ENCODE results near the gene FAM107A. TPM values are rescaled to one million over a fixed set of nuclear protein-coding genes. Genes with fewer than 3 reads are reported as not detected.

FAM107A gene
- total and polyA plus RNA-seq, 7 donors: 10.8 to 24.0 (median 18.4) TPM

- TF ChIP-seq CTCF (IDR thresholded peaks at IDR 0.05): no peak
- H3K36me3 ChIP-seq (ENCODE audit: insufficient read depth in 1 of 2, low read depth in 1 of 2): no peaks in the 10 kb centered on the region
- ATAC-seq (no peak), DNase-seq (no peak)
- no peaks in the 10 kb centered on the region for H3K9me3 ChIP-seq
- 49 to 63% (median 60%) methylated on average over 6 of the region's 6 CpGs for WGBS, 3 donors
- H3K27ac ChIP-seq: peak overlapping the region; percentile 65
- intact Hi-C loops (cut with DNase I): no loop called here
- peaks cover 0 to 3% (median 0%) of the 10 kb centered on the region in 3 donors for H3K27me3 ChIP-seq (ENCODE audit: insufficient read depth in 3 of 3, low read length in 2 of 3)
- H3K4me3 ChIP-seq: peak overlapping the region; percentile 59
- no peaks in the 10 kb centered on the region for H3K4me1 ChIP-seq
These were observed 475 bp downstream of the FAM107A start for GRCh38 chr3:58576716-58577115.

GRCh38 chr3:58575971-58576652 lies 1.1 kb downstream of the FAM107A start:
- Histone ChIP-seq H3K9me3 (no peaks in the 10 kb centered on the region), H3K4me1 (no peaks in the 10 kb centered on the region), H3K4me3 (peak overlapping the region; percentile 59), H3K36me3 (ENCODE audit: insufficient read depth in 1 of 2, low read depth in 1 of 2) (no peaks in the 10 kb centered on the region), H3K27me3 (ENCODE audit: insufficient read depth in 3 of 3, low read length in 2 of 3) (peaks cover 0 to 3% (median 0%) of the 10 kb centered on the region in 3 donors), H3K27ac (peak overlapping the region; percentile 65)
- no peak for TF ChIP-seq CTCF (IDR thresholded peaks at IDR 0.05)
- intact Hi-C loops (cut with DNase I): no loop called here
- DNase-seq: no peak
- WGBS, 3 donors: 39 to 40% (median 39%) methylated on average over 8 of the region's 8 CpGs
- peak in 2 of 4 donors; percentile 16 to 45 for ATAC-seq

- peak overlapping the region; percentile 59 for H3K4me3 ChIP-seq
- DNase-seq: no peak
- H3K27ac ChIP-seq: no peak overlapping the region
- peaks cover 0 to 3% (median 0%) of the 10 kb centered on the region in 3 donors for H3K27me3 ChIP-seq (ENCODE audit: insufficient read depth in 3 of 3, low read length in 2 of 3)
- no peaks in the 10 kb centered on the region for H3K36me3 ChIP-seq (ENCODE audit: insufficient read depth in 1 of 2, low read depth in 1 of 2)
- no peaks in the 10 kb centered on the region for H3K9me3 ChIP-seq
- no peak for TF ChIP-seq CTCF (IDR thresholded peaks at IDR 0.05)
- 57 to 64% (median 57%) methylated on average over 4 of the region's 4 CpGs for WGBS, 3 donors
- intact Hi-C loops (cut with DNase I): no loop called here
- H3K4me1 ChIP-seq: no peaks in the 10 kb centered on the region
- no peak for ATAC-seq
These were observed 2.5 kb downstream of the FAM107A start for GRCh38 chr3:58574682-58575081.

- WGBS, 3 donors: 49 to 78% (median 61%) methylated on average over 3 of the region's 3 CpGs
- H3K4me1 ChIP-seq: no peaks in the 10 kb centered on the region
- DNase-seq (no peak), ATAC-seq (no peak)
- H3K27me3 ChIP-seq (ENCODE audit: insufficient read depth in 3 of 3, low read length in 2 of 3): peaks cover 0 to 3% (median 0%) of the 10 kb centered on the region in 3 donors
- no peak overlapping the region for H3K4me3 ChIP-seq
- TF ChIP-seq CTCF (IDR thresholded peaks at IDR 0.05): no peak
- no peak overlapping the region for H3K27ac ChIP-seq
- intact Hi-C loops (cut with DNase I): no loop called here
- no peaks in the 10 kb centered on the region for H3K9me3 ChIP-seq
- H3K36me3 ChIP-seq (ENCODE audit: insufficient read depth in 1 of 2, low read depth in 1 of 2): no peaks in the 10 kb centered on the region
These were observed 3.1 kb downstream of the FAM107A start for GRCh38 chr3:58574106-58574505.

GRCh38 chr3:58573640-58574039 lies 3.6 kb downstream of the FAM107A start:
- no peak overlapping the region for H3K27ac ChIP-seq
- H3K9me3 ChIP-seq: no peaks in the 10 kb centered on the region
- H3K4me3 ChIP-seq: no peak overlapping the region
- DNase-seq (no peak), ATAC-seq (no peak)
- intact Hi-C loops (cut with DNase I): no loop called here
- no peaks in the 10 kb centered on the region for H3K4me1 ChIP-seq
- TF ChIP-seq CTCF (IDR thresholded peaks at IDR 0.05): no peak
- 24 to 30% (median 27%) methylated on average over 6 of the region's 6 CpGs for WGBS, 3 donors
- H3K36me3 ChIP-seq (ENCODE audit: insufficient read depth in 1 of 2, low read depth in 1 of 2): no peaks in the 10 kb centered on the region
- H3K27me3 ChIP-seq (ENCODE audit: insufficient read depth in 3 of 3, low read length in 2 of 3): peaks cover 0 to 3% (median 0%) of the 10 kb centered on the region in 3 donors
